GM12878 (cell line): ENCODE data around the gene PML. TPM values are rescaled to one million over a fixed set of nuclear protein-coding genes. Genes with fewer than 3 reads are reported as not detected.
A peak's percentile ranks its signal among the peaks of the same experiment; 100 is the strongest.

Source experiments
- BCL3 ChIP-seq: IDR thresholded peaks from 2 replicates; pipeline ENCODE4 v1.6.1; 2011; ENCODE audit warnings: borderline replicate concordance, low read depth, mild to moderate bottlenecking, moderate library complexity, low read length; ENCODE audit not compliant: insufficient read depth, poor library complexity, severe bottlenecking
- EZH2 ChIP-seq: IDR thresholded peaks from 2 replicates; pipeline ENCODE4 v1.6.1; 2012; ENCODE audit warnings: low read depth, mild to moderate bottlenecking, control low read depth, inconsistent platforms, low read length, borderline replicate concordance; ENCODE audit not compliant: control insufficient read depth
- HDAC6 ChIP-seq: fragments of 200-600 bp; sonication (generic); IDR thresholded peaks from one replicate; pipeline ENCODE4 v1.8.0; 2017; ENCODE audit warnings: antibody characterized with exemption; ENCODE audit not compliant: unreplicated experiment
- IKZF1 ChIP-seq: fragments of 450-650 bp; conservative IDR thresholded peaks from 2 replicates; pipeline ENCODE4 v1.6.1; 2017; ENCODE audit warnings: antibody characterized with exemption, mild to moderate bottlenecking
- KDM1A ChIP-seq: fragments of 200-600 bp; sonication (generic); IDR thresholded peaks from 2 replicates; pipeline ENCODE4 v1.6.1; 2016; ENCODE audit warnings: borderline replicate concordance
- MEF2A ChIP-seq: IDR thresholded peaks from 2 replicates; pipeline ENCODE4 v1.6.1; 2011; ENCODE audit warnings: low read depth, mild to moderate bottlenecking, low read length, moderate library complexity; ENCODE audit not compliant: insufficient read depth
- MEF2B ChIP-seq: fragments of 450-650 bp; IDR thresholded peaks from 2 replicates; pipeline ENCODE4 v1.6.1; 2018; ENCODE audit warnings: mild to moderate bottlenecking, moderate library complexity; ENCODE audit not compliant: partially characterized antibody, poor library complexity, severe bottlenecking
- MTA2 ChIP-seq: fragments of 450-650 bp; IDR thresholded peaks from 2 replicates; pipeline ENCODE4 v1.6.1; 2016; ENCODE audit warnings: low read depth, mild to moderate bottlenecking, moderate library complexity
- MXI1 ChIP-seq: fragments of 150-350 bp; IDR thresholded peaks from 2 replicates; pipeline ENCODE4 v1.6.1; 2011; ENCODE audit warnings: low read depth, mild to moderate bottlenecking, inconsistent platforms, low read length, improper control_type of control experiment
- MYB ChIP-seq: fragments of 150-350 bp; IDR thresholded peaks from 2 replicates; pipeline ENCODE4 v1.6.1; 2014; ENCODE audit warnings: mild to moderate bottlenecking, low read depth, low read length, borderline replicate concordance
- PBX3 ChIP-seq: IDR thresholded peaks from 2 replicates; pipeline ENCODE4 v1.6.1; 2011; ENCODE audit warnings: mild to moderate bottlenecking, low read depth, low read length, moderate library complexity; ENCODE audit not compliant: insufficient replicate concordance
- RB1 ChIP-seq: fragments of 450-650 bp; formaldehyde crosslinking; IDR thresholded peaks from 2 replicates; pipeline ENCODE4 v1.6.1; 2017; ENCODE audit warnings: mild to moderate bottlenecking, borderline replicate concordance
- RELA ChIP-seq: fragments of 450-650 bp; IDR thresholded peaks from 2 replicates; pipeline ENCODE4 v1.8.0; 2014; ENCODE audit warnings: borderline replicate concordance; ENCODE audit not compliant: partially characterized antibody
- ZBTB33 ChIP-seq: fragments of 450-650 bp; IDR thresholded peaks from 2 replicates; pipeline ENCODE4 v1.6.1; 2017; ENCODE audit warnings: mild to moderate bottlenecking
- polyA plus RNA-seq, 11 experiments: library from polyadenylated mRNA; depleted of rRNA in 4 of 11; unstranded in 6 of 11; stranded (reverse) in 5 of 11; fragments of >200 nt; fragmentation: Nextera tagmentation in 4 of 11; fragmentation: Illumina TruSeq in 1 of 11; extraction: Ambion mirVana in 4 of 11; extraction: Trizol in 1 of 11; gene quantifications; 1 replicate in 1 of 11; 2 replicates in 10 of 11; pipeline versions ENCODE4 v1.2.1 to v1.2.3, GENCODE V29; 2011 to 2016; ENCODE audit warnings: inconsistent platforms in 2 of 11, missing spikeins in 2 of 11, low read depth in 1 of 11
- total RNA-seq, 4 experiments: library from RNA; depleted of rRNA in 3 of 4; stranded (reverse); fragments of >200 nt in 3 of 4; fragmentation: Illumina TruSeq in 1 of 4; extraction: Trizol in 1 of 4; gene quantifications; 2 replicates each; pipeline versions ENCODE4 v1.2.1 to v1.2.3, GENCODE V29; 2013 to 2021
- TF ChIP-seq, protein P1 (sequence below): fragments of 450-650 bp; conservative IDR thresholded peaks from 2 replicates; pipeline ENCODE4 v1.6.1; 2017; ENCODE audit warnings: mild to moderate bottlenecking, moderate library complexity
- TF ChIP-seq, protein P2 (sequence below): IDR thresholded peaks from 2 replicates; pipeline ENCODE4 v1.6.1; 2012; ENCODE audit warnings: improper control_type of control experiment, low read depth, low read length; ENCODE audit not compliant: insufficient replicate concordance

PML gene
- total and polyA plus RNA-seq, 10 of the 15 experiments (the other 5 are each of a cell fraction or from before 2014, with no cell fraction given): 8.5 to 95.5 (median 30.8) TPM

DNA sequence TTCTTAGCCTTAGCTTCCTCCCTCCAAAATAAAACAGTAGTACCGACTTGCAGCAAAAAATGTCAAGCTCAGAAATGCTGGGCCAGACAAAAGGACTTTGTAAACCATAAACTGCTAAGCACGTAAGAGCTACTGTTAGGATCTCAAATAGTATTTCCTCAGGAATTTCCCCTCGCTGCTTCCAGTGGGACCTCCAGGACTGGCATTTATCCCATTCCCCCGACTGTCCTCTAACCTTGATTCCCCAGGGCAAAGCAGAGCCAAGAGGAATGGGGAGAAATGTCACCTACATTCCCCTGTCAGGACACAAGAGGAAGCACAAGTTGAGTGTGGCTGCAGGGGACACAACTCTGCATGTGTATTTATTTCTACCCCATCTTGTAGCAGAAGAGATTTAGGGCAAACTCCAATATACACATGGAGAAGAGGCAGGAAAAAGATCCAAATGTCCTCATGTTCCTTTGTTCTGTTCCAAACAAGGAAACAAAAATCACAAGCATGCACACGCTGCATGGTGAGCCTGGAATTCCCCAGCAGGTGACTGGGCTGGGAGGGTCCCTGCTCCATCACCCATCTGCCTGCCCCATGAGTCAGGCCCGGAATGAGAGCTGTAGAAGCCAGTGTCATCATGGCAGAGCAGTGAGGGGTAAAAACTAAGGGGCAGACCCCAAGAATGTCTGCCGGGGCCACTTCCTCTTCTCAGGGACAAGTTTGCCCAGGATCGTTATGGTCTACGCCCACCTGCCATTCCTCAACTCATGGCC is 6.7 kb upstream of the PML start (continued):
- TF ChIP-seq, protein P1, sequence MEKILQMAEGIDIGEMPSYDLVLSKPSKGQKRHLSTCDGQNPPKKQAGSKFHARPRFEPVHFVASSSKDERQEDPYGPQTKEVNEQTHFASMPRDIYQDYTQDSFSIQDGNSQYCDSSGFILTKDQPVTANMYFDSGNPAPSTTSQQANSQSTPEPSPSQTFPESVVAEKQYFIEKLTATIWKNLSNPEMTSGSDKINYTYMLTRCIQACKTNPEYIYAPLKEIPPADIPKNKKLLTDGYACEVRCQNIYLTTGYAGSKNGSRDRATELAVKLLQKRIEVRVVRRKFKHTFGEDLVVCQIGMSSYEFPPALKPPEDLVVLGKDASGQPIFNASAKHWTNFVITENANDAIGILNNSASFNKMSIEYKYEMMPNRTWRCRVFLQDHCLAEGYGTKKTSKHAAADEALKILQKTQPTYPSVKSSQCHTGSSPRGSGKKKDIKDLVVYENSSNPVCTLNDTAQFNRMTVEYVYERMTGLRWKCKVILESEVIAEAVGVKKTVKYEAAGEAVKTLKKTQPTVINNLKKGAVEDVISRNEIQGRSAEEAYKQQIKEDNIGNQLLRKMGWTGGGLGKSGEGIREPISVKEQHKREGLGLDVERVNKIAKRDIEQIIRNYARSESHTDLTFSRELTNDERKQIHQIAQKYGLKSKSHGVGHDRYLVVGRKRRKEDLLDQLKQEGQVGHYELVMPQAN: no peak
- TF ChIP-seq MYB (no peak), HDAC6 (no peak), ZBTB33 (no peak), MXI1 (no peak), RB1 (no peak), MEF2A (no peak), BCL3 (peak; percentile 55), MEF2B (no peak), IKZF1 (peak; percentile 60), EZH2 (no peak), RELA (peak; percentile 96), MTA2 (peak; percentile 42), KDM1A (no peak), PBX3 (no peak)
- TF ChIP-seq, protein P2, sequence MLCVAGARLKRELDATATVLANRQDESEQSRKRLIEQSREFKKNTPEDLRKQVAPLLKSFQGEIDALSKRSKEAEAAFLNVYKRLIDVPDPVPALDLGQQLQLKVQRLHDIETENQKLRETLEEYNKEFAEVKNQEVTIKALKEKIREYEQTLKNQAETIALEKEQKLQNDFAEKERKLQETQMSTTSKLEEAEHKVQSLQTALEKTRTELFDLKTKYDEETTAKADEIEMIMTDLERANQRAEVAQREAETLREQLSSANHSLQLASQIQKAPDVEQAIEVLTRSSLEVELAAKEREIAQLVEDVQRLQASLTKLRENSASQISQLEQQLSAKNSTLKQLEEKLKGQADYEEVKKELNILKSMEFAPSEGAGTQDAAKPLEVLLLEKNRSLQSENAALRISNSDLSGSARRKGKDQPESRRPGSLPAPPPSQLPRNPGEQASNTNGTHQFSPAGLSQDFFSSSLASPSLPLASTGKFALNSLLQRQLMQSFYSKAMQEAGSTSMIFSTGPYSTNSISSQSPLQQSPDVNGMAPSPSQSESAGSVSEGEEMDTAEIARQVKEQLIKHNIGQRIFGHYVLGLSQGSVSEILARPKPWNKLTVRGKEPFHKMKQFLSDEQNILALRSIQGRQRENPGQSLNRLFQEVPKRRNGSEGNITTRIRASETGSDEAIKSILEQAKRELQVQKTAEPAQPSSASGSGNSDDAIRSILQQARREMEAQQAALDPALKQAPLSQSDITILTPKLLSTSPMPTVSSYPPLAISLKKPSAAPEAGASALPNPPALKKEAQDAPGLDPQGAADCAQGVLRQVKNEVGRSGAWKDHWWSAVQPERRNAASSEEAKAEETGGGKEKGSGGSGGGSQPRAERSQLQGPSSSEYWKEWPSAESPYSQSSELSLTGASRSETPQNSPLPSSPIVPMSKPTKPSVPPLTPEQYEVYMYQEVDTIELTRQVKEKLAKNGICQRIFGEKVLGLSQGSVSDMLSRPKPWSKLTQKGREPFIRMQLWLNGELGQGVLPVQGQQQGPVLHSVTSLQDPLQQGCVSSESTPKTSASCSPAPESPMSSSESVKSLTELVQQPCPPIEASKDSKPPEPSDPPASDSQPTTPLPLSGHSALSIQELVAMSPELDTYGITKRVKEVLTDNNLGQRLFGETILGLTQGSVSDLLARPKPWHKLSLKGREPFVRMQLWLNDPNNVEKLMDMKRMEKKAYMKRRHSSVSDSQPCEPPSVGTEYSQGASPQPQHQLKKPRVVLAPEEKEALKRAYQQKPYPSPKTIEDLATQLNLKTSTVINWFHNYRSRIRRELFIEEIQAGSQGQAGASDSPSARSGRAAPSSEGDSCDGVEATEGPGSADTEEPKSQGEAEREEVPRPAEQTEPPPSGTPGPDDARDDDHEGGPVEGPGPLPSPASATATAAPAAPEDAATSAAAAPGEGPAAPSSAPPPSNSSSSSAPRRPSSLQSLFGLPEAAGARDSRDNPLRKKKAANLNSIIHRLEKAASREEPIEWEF: no peak
